Measurements from ENCODE around the gene TFAM. TPM values are rescaled to one million over a fixed set of nuclear protein-coding genes. Genes with fewer than 3 reads are reported as not detected.

Gene TFAM
- total and polyA plus RNA-seq, 8 donors, result 2.1 to 17.1 (median 11.7) TPM

- 46 to 56% methylated on average over 2 of the region's 2 CpGs for WGBS, 2 donors
- Histone ChIP-seq H3K27ac (no peak overlapping the region), H3K4me1 (peaks cover 0 to 11% (median 9%) of the 10 kb centered on the region in 3 donors), H3K27me3 (no peaks in the 10 kb centered on the region), H3K36me3 (no peaks in the 10 kb centered on the region), H3K9me3 (no peaks in the 10 kb centered on the region), H3K4me3 (no peak overlapping the region)
- DNase-seq (no peak), FAIRE-seq (no peak), ATAC-seq (no peak)
- no peak for TF ChIP-seq CTCF (IDR thresholded peaks at IDR 0.05)
- intact Hi-C loops (cut with DNase I), result no loop called here
Measured at GRCh38 chr10:58352956-58353610, 32.1 kb upstream of the TFAM start.

- H3K27me3 ChIP-seq, result no peaks in the 10 kb centered on the region
- H3K27ac ChIP-seq, result no peak overlapping the region
- DNase-seq (no peak), FAIRE-seq (no peak), ATAC-seq (no peak)
- 53 to 55% methylated on average over 2 of the region's 2 CpGs for WGBS, 2 donors
- intact Hi-C loops (cut with DNase I), result no loop called here
- H3K36me3 ChIP-seq, result no peaks in the 10 kb centered on the region
- H3K4me3 ChIP-seq, result no peak overlapping the region
- peaks cover 0 to 11% (median 3%) of the 10 kb centered on the region in 3 donors for H3K4me1 ChIP-seq
- TF ChIP-seq CTCF (IDR thresholded peaks at IDR 0.05), result no peak
- no peaks in the 10 kb centered on the region for H3K9me3 ChIP-seq
Measured at GRCh38 chr10:58356756-58357155, 28.5 kb upstream of the TFAM start.

GRCh38 chr10:58358314-58358933 is 26.8 kb upstream of the TFAM start:
- ATAC-seq (no peak), DNase-seq (no peak), FAIRE-seq (no peak)
- Histone ChIP-seq H3K4me1 (peaks cover 0 to 5% (median 3%) of the 10 kb centered on the region in 3 donors), H3K27me3 (no peaks in the 10 kb centered on the region), H3K9me3 (no peaks in the 10 kb centered on the region), H3K27ac (no peak overlapping the region), H3K4me3 (no peak overlapping the region), H3K36me3 (no peaks in the 10 kb centered on the region)
- 80 to 95% methylated on average over 4 of the region's 4 CpGs for WGBS, 2 donors
- intact Hi-C loops (cut with DNase I), result no loop called here
- no peak for TF ChIP-seq CTCF (IDR thresholded peaks at IDR 0.05)

- H3K4me3 ChIP-seq, result no peak overlapping the region
- peaks cover 0 to 2% (median 0%) of the 10 kb centered on the region in 3 donors for H3K4me1 ChIP-seq
- no peaks in the 10 kb centered on the region for H3K27me3 ChIP-seq
- ATAC-seq (no peak), FAIRE-seq (no peak), DNase-seq (no peak)
- H3K9me3 ChIP-seq, result no peaks in the 10 kb centered on the region
- 91 to 100% methylated on average over 1 of the region's 1 CpG for WGBS, 2 donors
- no peak overlapping the region for H3K27ac ChIP-seq
- no peaks in the 10 kb centered on the region for H3K36me3 ChIP-seq
- intact Hi-C loops (cut with DNase I), result no loop called here
- no peak for TF ChIP-seq CTCF (IDR thresholded peaks at IDR 0.05)
Measured at GRCh38 chr10:58358947-58359346, 26.3 kb upstream of the TFAM start.

- Histone ChIP-seq H3K27me3 (no peaks in the 10 kb centered on the region), H3K27ac (no peak overlapping the region), H3K9me3 (no peaks in the 10 kb centered on the region), H3K4me1 (no peaks in the 10 kb centered on the region), H3K4me3 (no peak overlapping the region), H3K36me3 (peaks cover 0 to 4% (median 0%) of the 10 kb centered on the region in 3 donors)
- DNase-seq, result no peak
- FAIRE-seq, result no peak
- intact Hi-C loops (cut with DNase I), result no loop called here
- TF ChIP-seq CTCF (IDR thresholded peaks at IDR 0.05), result no peak
- WGBS, 2 donors, result 94 to 98% methylated on average over 3 of the region's 3 CpGs
- ATAC-seq, result no peak
Measured at GRCh38 chr10:58359541-58359940, 25.7 kb upstream of the TFAM start.

Measured in pancreas (tissue), 10 donors.